Measurements from ENCODE around the gene BMP7.

BMP7 gene

DNA sequence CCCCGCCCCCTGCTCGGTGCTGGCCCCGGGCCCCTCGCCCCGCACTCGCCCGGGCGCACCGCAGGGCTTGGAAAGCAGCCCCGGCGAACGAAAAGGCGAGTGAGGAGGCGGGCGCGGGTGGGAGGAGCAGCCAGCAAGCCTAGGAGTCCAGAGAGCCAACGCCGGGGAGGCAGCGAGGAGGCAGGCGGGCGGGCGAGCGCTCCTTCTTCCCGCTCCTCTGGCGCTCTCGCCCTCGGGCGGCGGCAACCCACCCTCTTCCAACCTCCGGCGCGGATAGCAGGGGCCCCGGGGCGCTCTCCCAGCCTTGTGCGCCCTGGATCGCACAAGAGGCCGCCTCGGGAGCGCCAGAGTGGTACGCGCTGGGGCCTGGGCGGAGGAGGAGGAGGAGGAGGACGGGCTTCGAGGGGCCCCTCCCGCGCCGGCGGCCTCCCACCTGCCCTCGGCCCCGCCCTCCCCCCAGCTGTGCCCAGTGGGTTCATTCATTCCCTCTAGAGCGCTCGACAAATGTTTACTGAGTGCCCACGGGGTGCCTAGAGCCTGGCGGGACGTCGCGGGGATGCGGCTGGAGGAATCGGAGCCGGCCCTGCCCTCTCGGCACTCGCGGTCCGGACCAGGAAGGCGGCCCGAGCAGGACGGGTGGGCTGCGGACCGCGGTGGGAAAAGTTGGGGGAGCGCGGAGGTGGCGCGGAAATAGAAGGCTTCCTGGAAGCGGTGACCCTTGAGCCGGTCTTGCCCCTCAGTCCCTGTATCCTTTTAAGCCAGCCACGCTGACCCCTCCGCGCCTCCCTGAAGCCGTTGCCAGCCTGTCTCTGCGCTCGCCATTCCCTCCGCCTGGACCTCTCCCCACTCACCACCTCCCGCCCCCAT, at the start of gene BMP7:
TSS of gene BMP7 (minus strand) at position 351 of the 867 bp plus-strand sequence. CDS start 519 bp downstream, outside the sequence.
- no peak for DNase-seq

DNA sequence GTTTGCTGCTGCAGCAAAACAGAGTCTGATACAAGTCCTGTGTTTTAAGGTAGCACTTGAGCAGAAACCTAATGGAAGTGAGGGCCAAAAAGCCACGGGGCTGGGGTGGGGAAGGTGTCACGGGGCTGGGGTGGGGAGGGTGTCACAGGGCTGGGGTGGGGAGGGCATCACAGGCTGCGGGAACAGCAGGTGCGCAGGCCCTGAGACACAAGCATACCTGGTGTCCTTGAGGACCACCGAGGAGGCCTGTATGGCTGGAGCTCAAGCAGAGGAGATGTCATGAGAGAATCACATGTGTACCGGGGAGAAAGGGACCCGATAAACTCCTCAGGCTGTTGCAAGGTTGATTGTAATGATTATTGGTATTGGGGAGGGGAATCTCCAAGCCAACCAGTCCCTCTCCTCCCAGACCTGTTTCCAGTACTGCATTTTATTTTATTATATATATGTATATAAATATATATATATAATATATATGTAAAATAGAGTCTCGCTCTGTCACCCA, 49.6 kb upstream of the BMP7 start:
- DNase-seq, result no peak

DNA sequence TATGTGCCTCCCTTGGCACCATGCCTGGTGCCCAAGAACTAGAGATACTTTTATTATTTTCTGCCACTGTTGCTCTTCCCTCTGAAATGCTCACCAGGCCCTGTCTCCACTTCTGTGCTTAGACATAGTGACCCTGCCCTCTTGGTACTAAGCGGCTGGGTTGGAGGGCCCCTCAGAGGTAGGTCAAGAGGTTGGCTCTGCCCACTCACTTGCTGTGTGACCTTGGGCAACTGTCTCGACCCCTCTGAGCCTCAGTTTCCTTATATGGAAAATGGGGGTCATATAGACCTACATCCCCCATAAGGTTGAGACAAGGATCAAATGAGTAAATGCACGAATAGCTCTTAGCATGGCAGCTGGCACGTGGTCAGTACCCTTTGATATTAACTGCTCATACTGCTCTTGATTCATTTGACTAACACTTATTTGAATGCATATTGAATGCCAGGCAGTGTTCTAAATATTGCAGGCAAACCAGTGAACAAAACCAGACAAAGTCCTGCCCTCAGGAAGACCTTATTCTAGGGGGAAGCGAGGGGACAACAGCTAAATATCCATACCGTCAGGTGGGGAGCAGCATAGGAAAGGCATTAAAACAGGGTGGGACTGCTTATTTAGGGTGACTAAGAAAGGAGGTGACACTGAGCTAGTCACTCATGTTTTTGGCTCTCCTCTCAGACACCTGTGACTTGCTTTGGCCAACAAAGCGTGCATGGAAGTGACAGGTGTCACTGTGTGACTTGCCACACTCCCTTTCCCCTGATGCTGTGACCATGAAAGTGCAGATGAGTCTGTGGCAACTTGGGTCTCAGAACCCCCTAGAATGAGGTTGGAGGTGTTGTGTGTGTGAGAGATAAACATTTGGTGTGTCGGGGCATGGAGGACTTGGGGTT, 48.9 kb upstream of the BMP7 start:
- no peak for DNase-seq

- no peak for DNase-seq
These were observed 47.5 kb upstream of the BMP7 start for GRCh38 chr20:57313951-57314350.

GRCh38 chr20:57313230-57313629, 46.8 kb upstream of the BMP7 start:
- no peak for DNase-seq

DNA sequence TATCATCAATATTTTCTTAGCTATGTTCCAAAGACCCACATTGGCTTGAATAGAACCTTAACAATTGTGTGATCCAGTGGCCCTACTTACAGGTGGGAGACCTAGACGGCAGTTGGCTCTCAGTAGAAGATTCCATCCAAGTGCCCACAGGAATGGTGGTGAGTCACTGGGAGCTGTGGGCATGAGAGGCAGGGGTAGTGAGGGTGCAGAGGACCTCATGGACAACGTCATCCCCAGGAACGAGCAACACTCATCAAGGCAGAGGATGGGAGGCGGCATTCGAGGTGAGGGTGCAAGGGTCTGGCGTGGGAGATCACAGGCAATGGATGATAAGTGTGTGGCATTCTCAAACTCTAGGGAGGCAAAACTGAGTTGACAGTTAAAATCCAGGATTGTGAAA, 45.7 kb upstream of the BMP7 start:
- DNase-seq, result no peak

DNA sequence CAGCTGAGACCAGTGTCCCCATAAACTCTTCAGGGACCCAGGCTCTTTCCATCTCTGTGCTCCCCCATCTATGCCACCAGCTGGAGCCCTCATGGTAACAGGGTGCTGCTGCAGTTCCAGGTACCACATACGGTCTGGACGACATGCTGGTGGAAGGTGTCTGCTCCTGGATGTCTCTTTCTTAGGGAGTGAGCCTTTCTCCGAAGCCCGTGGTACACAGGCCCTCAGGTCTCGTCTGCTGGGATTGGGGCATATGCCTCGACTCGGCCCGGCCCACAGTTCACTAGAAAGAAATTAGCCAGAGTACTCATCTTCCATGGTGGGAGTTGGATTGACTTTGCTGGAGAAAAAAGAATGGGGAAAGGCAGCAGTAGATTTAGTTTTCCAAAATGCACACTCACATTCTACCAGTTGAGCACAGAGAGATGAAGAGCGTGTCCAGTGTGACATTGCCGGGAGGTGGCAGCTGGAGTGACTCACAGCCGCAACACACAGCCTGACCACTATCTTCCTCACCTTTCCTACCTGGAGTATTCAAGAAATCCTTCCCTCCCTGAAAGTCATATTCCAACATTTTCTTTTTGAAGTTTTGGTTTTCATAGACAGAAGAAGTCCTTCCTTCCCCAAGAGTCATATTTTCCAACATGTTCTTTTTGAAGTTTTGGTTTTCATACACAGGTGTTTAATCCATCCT, 44.5 kb upstream of the BMP7 start:
- no peak for DNase-seq

GRCh38 chr20:57309544-57310115, 43.2 kb upstream of the BMP7 start:
- no peak for DNase-seq

GRCh38 chr20:57308451-57309271, 42.2 kb upstream of the BMP7 start:
- no peak for DNase-seq

GRCh38 chr20:57306747-57307146, 40.3 kb upstream of the BMP7 start:
- DNase-seq, result no peak

DNA sequence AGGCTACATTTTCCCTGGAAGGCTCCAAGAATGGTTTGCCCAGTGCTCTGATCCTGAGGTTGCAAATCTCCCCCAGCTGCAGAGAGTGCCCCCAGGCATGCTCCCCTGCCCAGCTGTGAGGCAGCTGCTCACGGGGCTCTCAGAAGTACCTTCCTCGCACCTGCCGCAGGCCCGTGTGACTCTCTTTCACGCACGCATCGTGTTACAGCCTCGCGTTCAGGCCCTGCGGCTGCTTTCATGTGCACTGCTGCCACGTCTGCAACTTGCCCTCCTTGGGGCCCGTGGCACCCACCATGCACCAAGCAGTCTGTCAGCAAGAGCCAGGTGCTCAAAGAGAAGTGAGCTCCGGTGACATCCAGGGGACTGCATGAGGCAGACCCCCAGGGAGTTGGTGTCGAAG, 34.6 kb upstream of the BMP7 start:
- no peak for DNase-seq

GRCh38 chr20:57298457-57298856, 32.0 kb upstream of the BMP7 start:
- no peak for DNase-seq

DNA sequence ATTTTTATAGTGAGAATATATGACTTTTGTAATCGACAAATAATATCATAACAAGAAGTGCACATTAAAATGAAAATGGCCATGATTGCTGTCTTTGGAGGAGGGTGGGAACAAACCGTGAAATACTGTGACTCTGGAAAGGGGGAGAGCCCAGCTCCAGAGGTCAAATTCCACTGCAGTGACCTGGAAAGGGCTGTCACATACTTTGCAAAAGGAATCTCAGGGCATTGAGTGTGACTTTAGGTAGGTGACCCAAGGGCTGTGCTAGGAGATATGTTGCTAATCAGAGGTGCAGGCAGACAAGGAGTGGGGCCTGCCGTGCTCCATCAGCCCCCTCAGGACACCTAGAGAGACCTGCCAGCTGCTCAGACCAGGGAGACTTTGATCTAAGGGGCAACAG, 28.1 kb upstream of the BMP7 start:
- no peak for DNase-seq

DNA sequence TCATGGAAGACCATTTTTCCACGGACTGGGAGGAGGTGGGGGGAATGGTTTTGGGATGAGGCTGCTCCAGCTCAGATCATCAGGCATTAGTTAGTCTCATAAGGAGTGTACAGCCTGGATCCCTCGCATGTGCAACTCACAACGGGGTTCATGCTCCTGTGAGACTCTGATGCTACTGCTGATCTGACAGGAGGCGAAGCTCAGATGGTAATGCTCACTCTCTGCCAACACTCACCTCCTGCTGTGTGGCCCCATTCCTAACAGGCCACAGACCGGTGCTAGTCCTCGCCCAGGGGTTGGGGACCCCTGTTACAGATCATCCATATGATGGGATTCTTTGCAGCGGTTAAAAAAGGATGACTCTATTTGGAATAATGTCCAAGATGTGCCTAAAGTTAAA, 27.6 kb upstream of the BMP7 start:
- DNase-seq, result no peak

DNA sequence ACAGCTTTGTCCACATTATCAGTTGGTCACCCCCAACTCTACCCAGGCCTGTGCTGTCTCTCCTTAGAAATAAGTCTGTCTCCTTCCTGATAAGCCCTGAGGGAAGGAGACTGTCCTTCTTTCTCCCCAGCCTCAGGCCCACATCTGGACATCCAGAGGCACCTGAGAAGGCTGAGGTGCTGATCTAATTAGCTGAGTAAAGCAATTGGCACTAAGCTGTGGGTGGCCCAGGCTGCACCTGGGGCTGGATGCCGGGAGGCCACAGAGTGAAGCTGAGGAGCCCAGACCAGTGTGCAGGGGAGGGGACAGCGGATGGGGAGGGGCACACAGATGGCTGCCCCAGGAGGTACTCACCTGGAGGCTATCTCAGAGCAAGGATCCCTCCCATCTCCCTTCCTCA, 26.2 kb upstream of the BMP7 start:
- no peak for DNase-seq

DNA sequence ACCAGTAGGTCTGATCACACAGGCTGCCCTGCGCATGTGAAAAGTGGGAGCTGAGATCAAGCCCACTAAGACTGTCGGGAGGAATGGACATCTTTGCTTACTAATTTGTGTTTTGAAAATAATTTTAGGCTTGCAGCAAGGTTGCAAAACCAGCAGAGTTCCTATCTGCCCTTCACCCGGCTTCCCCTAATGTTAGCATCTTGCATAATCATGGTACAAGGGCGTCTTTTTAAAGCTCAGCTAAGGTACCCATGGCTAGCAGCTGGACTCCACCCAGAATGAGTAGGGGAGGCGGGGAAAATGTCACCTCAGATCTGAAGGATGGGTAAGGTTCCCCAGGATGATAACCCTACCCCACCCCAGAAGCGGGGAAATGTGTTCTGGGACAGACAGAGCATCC, 25.3 kb upstream of the BMP7 start:
- DNase-seq, result no peak

DNA sequence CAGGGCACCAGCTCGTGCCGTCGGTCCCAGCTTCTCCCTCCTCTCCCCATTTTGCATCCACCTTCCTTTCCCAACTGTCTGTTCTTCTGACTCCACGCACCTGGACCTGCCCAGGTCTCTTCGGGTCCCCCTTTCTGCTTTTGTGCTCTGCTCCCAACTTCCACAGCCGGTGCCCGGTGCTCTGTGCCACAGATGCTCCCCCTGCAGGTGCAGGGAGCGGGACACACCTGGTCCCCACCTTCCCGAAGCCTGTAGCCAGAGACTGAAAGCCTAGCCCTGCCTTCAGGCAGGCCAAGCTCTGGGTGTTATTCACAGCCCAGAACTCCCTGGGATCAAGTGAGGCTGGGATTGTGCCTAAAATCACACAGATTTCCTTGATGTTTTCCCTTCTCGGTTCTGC, 24.6 kb upstream of the BMP7 start:
- no peak for DNase-seq

GRCh38 chr20:57290178-57290484, 23.7 kb upstream of the BMP7 start:
- DNase-seq, result no peak

DNA sequence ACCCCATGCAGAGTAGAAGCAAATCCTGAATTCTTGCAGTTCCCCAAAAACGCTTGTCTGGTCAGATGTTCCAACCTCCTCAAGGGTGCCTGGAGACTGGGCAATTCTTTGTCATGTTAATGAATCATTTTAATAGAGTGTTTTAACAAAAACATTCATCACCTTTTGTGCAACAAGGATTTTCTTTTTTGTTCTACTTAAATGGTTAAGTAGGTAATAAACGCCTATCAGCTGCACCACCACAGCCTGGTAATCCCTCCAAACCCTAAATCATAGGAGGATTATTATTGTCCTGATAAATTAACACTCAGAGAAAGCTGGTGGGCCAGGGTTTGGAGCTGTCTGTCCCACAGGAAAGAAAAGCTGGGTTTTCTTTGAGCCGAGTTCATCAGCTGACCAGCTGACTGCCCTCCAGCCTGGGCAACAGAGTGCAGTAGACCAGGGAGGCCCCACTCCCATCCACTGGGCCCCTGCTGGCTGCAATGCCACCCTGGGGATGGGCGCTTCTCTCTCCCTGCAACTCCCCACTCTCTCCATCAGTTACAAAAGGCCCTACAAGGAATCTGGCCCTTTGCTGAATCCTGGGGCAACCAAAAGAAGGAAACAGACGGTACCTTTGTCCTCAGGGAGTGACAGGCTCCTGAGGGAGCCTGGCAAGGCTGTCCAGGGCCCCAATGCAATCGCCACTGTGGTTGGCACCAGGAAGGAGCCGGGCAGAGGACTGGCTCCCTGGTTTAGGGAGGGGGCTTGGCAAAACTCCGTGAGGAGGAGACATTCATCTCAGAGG, 23.1 kb upstream of the BMP7 start:
- DNase-seq, result no peak

- DNase-seq, result no peak
These were observed 22.3 kb upstream of the BMP7 start for GRCh38 chr20:57288651-57289277.

- DNase-seq, result no peak
These were observed 21.5 kb upstream of the BMP7 start for GRCh38 chr20:57287901-57288300.

Measured in cerebellar nuclear complex (tissue), 1 donor.